Left hindlimb (tissue), 1 donor: ENCODE results near the gene P2RY10.
"Not testable (repeated sequence)": the region's sequence is repeated elsewhere in the genome, so short reads cannot be mapped to it uniquely, and the experiment has no call there.

Source experiments
- DNase-seq: peaks from one replicate; pipeline ENCODE4 v3.0.0-alpha.2; 2018

The P2RY10 gene

GRCh38 chrX:78945186-78945912, at the start of gene P2RY10:
TSS of gene P2RY10 (plus strand) at chrX:78945391. CDS start at chrX:78960521, 15,130 bp downstream.
- DNase-seq = no peak

- no peak for DNase-seq
These were observed 22.4 kb upstream of the P2RY10 start for GRCh38 chrX:78922754-78923153.

GRCh38 chrX:78923198-78924015, 21.8 kb upstream of the P2RY10 start:
- DNase-seq = no peak

GRCh38 chrX:78931814-78932213, 13.4 kb upstream of the P2RY10 start:
- DNase-seq = no peak

GRCh38 chrX:78934866-78935265, 10.3 kb upstream of the P2RY10 start:
- DNase-seq = no peak

GRCh38 chrX:78944351-78944750, 840 bp upstream of the P2RY10 start:
- no peak for DNase-seq

- no peak for DNase-seq
These were observed 1.2 kb downstream of the P2RY10 start for GRCh38 chrX:78946178-78946931.

GRCh38 chrX:78950009-78950835, 5.0 kb downstream of the P2RY10 start:
- no peak for DNase-seq

- DNase-seq = no peak
These were observed 12.0 kb downstream of the P2RY10 start for GRCh38 chrX:78957049-78957767.

GRCh38 chrX:78957768-78958130, 12.6 kb downstream of the P2RY10 start:
- no peak for DNase-seq

GRCh38 chrX:78958419-78959116, 13.4 kb downstream of the P2RY10 start:
- no peak for DNase-seq

- DNase-seq = no peak
These were observed 15.7 kb downstream of the P2RY10 start for GRCh38 chrX:78960888-78961287.

- DNase-seq = no peak
These were observed 19.4 kb downstream of the P2RY10 start for GRCh38 chrX:78964598-78964997.

GRCh38 chrX:78979789-78980464, 34.7 kb downstream of the P2RY10 start:
- DNase-seq = peak; percentile 32

GRCh38 chrX:78989349-78989748, 44.2 kb downstream of the P2RY10 start:
- DNase-seq = no peak

GRCh38 chrX:78997870-78998558, 52.8 kb downstream of the P2RY10 start:
- DNase-seq = no peak

- not testable (repeated sequence) for DNase-seq
These were observed 62.3 kb downstream of the P2RY10 start for GRCh38 chrX:79007540-79007939.
